ENCODE data around the gene ONECUT1.
"Not testable (repeated sequence)": the region's sequence is repeated elsewhere in the genome, so short reads cannot be mapped to it uniquely, and the experiment has no call there.

The ONECUT1 gene

DNA sequence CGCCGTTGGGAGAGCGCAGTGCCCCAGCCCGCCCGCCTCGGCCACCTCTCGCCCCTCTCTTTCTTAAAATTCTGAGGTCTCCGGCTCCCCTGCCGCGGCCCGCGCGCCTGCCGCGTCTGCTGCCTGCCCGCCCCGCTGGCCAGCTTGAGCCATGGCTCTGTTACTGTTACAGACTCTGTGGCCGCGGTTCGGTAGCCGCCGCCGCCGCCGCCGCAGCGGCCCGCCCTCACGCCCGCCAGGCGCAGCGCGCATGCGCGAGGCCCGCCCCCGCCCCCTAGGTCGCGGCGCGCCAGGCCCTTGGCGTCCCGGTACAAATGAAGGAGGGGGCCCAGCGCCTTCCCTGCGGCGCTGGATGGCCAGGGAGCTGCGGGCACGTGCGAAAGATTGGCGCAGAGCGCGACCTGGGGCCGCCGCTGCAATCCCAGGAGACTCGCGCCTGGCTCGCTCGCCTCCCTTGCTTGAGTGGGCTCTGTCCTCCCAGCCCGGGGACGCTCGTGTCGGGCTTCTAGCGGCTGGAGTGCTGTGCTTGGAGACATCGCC, at the start of gene ONECUT1:
Gene ONECUT1, minus strand, starts transcription at position 168 of the 540 bp plus-strand sequence. CDS start 452 bp downstream, outside the sequence.
- DNase-seq (ENCODE audit: low read depth): peak; percentile 56

GRCh38 chr15:52834379-52834778, 44.2 kb upstream of the ONECUT1 start:
- DNase-seq (ENCODE audit: low read depth): no peak

- not testable (repeated sequence) for DNase-seq (ENCODE audit: low read depth)
Measured at GRCh38 chr15:52824169-52824942, 34.2 kb upstream of the ONECUT1 start.

DNA sequence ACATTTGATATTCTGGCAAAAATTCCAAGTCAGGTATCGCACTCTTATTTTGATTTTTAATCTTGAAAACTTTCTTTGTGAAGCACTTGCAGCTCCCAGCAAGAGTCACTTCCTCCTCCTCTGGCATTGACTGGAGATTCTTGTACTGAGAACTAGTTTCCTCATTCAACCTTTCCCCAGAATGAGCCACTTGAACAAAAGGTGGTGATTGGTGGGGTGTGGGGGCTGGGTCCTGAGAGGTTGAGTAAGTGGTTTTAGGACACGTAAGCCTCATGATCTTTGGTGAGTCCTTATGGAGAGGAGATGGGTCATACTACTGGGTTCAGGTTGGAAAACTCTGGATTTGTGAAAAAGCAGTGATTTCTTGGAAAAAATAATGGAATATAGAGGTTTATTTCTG, 32.3 kb upstream of the ONECUT1 start:
- no peak for DNase-seq (ENCODE audit: low read depth)

DNA sequence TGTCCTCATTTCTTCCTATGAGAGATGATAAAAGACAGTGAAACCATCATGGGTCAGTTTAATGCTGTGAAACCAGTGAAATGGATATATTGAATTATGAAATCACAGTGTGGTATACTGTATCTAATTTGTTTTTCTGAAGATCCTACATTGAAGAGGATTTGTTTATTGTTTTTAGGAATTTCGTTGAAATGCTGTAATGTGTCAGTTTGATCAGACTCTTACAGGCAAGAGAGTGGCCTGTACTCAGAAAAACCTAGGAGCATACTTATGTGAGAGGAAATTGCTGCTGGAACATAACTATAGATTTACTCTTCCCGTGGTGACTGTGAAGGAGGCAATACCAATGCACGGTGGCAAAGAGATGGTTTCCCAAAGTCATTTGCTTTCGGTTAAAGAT, 29.1 kb upstream of the ONECUT1 start:
- no peak for DNase-seq (ENCODE audit: low read depth)

DNA sequence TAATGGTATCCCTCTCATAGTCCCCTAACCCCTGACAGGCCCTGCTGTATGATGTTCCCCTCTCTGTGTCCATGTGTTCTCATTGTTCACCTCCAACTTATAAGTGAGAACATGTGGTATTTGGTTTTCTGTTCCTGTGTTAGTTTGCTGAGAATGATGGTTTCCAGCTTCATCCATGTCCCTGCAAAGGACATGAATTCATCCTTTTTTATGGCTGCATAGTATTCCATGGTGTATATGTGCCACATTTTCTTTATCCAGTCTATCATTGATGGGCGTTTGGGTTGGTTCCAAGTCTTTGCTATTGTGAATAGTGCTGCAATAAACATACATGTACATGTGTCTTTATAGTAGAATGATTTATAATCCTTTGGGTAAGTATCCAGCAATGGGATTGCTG, 25.8 kb upstream of the ONECUT1 start:
- DNase-seq (ENCODE audit: low read depth): not testable (repeated sequence)

DNA sequence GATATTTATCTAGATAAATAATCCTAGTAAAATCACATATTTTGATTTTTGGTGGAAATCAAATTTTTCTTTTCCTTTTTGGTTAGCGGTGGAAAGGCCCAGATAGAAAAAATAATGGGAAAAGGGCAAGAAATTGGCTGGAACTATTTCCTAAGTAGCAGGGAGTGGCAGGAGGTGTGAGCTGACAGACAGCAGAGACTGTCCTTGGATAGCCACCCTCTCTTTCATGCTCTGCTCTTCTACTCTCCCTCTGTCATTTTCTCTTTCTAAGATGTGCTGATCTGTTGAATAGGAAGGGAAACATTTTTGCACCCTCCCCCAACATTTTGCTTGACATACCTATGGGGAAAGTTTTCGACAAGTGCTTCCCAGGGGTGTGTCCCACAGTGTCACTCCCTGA, 18.9 kb upstream of the ONECUT1 start:
- no peak for DNase-seq (ENCODE audit: low read depth)

GRCh38 chr15:52808441-52808840, 18.3 kb upstream of the ONECUT1 start:
- DNase-seq (ENCODE audit: low read depth): no peak

DNA sequence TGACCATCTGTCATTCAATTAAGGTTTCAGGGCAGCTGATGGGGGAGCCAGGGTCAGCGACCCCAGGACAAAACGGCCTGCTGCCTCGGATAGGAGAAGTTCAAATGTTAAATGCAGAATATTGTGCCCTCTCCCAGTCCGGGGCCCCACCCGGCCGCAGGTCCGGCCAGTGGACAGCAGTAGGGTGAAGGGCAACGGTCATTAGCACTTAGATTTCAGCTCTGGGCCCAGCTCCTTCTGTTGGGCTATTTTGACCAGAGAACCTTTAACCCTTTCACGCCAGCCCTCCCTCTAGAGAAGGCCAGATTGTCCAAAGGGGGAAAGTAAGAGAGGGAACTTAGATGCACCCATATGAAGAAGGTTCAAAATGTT, 16.1 kb upstream of the ONECUT1 start:
- DNase-seq (ENCODE audit: low read depth): no peak

DNA sequence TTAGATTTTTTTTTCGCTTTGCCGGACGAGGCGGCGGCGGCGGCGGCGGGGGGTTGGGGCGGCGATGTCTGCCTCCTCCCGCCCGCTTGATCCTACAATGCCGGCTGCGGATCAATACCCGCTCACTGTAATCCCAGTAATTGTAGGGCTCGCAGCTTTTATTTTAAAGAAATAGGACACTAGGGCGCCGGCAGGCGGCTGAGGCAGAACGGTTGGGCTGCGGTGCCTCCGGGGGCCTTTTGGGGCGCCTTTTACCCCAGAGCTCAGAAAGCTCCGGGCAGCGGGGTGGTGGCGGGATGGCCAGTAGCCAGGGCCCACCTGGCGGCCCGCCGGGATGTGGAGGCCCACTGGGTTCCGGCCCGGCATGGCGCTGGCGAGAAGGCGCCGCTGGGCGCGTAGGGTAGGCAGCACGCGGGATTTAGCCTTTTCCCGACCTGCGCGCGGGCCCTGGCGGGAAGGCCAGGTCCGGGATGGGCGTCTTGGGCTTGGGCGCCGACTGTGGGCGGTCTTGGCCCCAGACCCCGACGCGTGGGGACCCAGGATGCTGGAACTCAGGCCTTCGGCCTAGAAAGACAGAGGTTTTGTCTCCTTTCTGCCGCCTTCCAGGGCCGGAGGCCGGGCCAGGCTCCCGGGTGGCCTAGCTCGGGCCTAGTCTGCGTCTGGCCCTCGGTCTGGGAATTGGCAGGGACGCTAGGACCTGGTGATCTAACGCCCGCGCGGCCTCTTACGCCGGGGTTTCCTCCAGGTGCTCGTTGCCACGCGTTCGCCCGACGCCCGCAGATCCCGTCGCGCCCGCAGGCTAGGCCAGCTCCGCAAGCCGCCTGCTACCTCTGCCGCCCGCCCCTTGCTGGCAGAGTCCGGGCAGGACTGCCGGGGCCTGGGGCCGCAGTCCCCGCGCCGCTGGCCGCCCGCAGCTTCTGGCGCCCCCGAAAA, 15.5 kb upstream of the ONECUT1 start:
- no peak for DNase-seq (ENCODE audit: low read depth)

- no peak for DNase-seq (ENCODE audit: low read depth)
Measured at GRCh38 chr15:52804526-52805081, 14.5 kb upstream of the ONECUT1 start.

DNA sequence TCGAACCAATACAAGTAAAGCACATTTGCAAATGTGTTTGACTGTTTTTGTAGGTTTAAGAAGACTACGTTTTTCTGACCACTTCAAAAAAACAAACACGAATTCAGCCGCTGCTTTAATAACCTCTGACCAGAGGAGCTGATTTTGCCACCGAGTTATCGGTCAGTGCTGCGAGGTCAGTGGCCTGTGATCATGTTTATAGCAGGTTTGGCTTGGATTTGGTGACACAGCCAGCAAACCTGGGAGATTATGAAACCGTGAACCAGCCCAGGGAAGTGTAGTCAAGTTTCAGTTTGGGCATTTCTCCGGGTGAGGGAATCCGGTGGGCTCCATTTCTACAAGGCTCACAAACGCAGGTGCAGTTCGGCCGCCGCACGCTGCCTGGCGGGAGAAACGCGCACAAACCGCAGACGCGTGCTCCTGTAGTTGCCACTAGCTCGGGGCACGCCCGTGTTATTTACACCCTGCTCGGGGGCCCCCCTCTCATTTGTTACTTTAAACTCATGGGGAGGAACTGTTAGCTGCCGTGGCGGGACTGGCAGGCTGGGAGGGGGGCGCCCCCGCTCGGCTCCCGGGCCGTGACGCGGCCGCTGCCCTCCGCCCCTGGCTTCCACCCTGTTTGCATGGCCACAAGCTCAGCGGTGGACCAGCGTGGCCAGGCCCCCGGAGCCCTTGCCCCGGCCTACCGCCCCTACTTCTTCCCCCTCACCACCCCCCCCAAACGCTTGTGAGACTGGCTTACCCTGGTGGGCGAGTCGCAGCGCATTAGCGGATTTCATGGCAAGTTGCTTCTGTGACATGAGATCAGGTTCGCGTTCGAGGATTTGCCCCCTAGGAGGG, 13.6 kb upstream of the ONECUT1 start:
- no peak for DNase-seq (ENCODE audit: low read depth)

DNA sequence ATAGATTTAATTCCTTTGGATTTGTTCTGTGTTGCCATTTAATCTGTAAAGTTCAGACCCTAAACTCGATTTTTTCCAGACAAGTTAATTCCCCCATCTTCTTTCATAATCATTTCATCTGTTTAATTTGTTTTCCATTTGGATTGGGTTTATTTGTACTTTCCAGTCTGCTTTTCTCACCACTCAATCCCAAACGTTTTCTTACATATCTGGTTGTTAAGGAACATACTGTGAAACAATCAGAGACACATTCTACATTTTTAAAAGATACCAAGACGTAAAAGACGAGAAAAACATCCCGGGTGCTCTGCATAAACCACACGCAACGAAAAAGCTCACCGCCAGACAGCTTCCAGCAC, 13.0 kb upstream of the ONECUT1 start:
- no peak for DNase-seq (ENCODE audit: low read depth)

GRCh38 chr15:52802110-52802509, 12.0 kb upstream of the ONECUT1 start:
- no peak for DNase-seq (ENCODE audit: low read depth)

DNA sequence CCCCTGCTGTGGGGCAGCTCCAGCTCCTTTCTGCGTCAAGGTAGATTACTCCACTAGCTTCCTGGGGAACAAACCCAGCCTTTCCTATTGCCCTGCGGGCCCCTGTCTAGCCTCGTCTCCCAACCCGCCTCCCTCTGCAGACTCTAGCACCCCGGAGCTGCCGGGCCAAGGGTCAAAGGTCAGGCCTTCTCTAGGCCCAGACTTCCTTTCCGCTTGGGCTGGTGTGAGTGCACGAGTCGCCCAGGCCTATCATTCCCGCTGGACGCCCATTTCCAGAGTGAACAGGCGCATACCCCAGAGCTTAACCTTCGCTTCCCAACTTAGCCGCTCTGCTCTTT, 11.6 kb upstream of the ONECUT1 start:
- DNase-seq (ENCODE audit: low read depth): no peak

GRCh38 chr15:52800828-52801747, 11.0 kb upstream of the ONECUT1 start:
- DNase-seq (ENCODE audit: low read depth): no peak

DNA sequence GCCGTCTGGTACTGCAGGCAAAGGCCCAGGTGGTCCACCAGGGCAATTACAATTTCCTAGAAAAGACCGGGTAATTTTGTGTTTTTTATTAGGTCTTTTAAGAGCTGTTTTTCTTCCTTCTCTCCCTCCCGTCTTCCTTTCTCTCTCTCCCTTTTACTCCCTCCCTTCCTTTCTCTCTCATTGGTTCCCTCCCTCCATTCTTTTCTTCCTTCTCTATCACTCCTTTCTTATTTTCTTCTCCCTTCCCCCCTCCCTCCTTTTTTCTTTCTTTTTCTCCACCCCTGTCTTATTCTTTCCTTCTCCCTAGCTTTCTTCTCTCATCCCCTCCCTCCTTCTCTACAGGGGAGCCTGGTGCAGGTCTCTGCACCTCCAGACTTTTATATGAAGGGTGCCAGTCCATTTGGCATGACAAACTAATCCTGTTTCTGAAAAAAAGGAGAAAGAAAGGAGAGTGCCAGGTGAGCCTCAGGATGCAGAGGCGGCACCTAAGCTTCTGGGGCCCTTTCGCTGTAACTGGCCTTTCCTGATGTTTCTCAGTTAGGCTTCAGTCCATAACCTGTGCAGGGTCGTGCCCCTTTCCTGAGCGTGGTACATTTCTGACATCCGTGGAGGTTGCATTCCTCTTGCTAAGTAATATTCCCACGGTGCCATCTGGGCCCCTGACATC, 9.1 kb upstream of the ONECUT1 start:
- DNase-seq (ENCODE audit: low read depth): no peak

GRCh38 chr15:52798529-52799101, 8.5 kb upstream of the ONECUT1 start:
- no peak for DNase-seq (ENCODE audit: low read depth)

DNA sequence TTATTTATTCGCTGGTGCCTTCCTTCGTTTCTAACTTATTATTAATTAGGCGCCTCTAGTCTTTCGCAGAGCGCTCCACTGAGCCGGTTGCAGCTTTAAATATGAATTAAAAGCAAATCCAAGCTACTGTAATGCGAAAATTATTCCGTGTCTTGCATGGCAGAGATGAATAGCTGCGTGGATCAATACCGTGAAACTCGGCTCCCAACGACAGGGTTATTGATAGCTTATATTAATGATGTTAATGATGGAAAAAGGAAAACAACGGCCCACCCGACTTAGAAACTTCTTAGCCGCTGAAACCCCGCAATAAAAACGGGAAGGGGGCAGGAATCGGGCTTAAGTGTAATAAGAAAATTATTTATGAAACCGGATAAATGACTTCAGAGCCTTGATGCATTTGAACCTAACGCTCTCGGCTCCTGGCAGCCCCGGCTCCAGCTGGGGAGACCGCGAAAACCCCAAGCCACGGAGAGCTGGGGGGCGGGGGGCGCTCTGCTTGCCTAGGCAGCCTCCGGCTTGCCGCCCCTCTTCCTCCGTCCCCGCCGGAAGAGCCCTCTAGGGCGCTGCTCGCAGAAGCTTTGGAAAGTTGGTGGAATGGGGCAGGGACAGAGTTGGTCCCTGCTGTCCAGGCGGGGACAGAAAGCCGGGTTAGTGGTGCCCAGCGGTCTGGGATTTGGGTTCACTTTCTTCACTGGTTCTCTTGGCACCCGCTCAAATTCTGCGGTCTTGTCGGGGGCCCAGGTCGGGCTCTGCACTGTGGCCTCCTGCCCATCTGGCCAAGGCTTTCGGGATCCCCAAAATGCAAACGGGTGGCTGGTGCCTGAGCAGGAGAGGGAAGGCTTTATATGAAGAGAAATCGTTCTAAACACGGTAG, 7.7 kb upstream of the ONECUT1 start:
- no peak for DNase-seq (ENCODE audit: low read depth)

Data from ELR (cell line).